ENCODE data around the gene TOMM20.
A peak's percentile ranks its signal among the peaks of the same experiment; 100 is the strongest.

Gene TOMM20

GRCh38 chr1:235134171-235134570 lies 5.5 kb upstream of the TOMM20 start:
- Histone ChIP-seq H3K9me3 (ENCODE audit: control insufficient read depth, insufficient read depth, low read length) (no peaks in the 10 kb centered on the region), H3K4me3 (ENCODE audit: low read depth, low read length) (no peak overlapping the region), H3K9ac (ENCODE audit: low read depth, low read length) (no peak overlapping the region), H3K36me3 (ENCODE audit: control insufficient read depth, insufficient read depth, low read length) (peaks cover 74% of the 10 kb centered on the region), H3K27me3 (ENCODE audit: control insufficient read depth, insufficient read depth, low read length) (no peaks in the 10 kb centered on the region), H3K4me1 (ENCODE audit: control insufficient read depth, insufficient read depth, low read length) (no peaks in the 10 kb centered on the region), H3K27ac (ENCODE audit: low read depth, low read length) (no peak overlapping the region)

GRCh38 chr1:235133086-235133485 lies 4.4 kb upstream of the TOMM20 start:
- H3K9me3 ChIP-seq (ENCODE audit: control insufficient read depth, insufficient read depth, low read length): no peaks in the 10 kb centered on the region
- no peak overlapping the region for H3K9ac ChIP-seq (ENCODE audit: low read depth, low read length)
- no peak overlapping the region for H3K27ac ChIP-seq (ENCODE audit: low read depth, low read length)
- H3K4me3 ChIP-seq (ENCODE audit: low read depth, low read length): no peak overlapping the region
- H3K27me3 ChIP-seq (ENCODE audit: control insufficient read depth, insufficient read depth, low read length): no peaks in the 10 kb centered on the region
- peaks cover 63% of the 10 kb centered on the region for H3K36me3 ChIP-seq (ENCODE audit: control insufficient read depth, insufficient read depth, low read length)
- no peaks in the 10 kb centered on the region for H3K4me1 ChIP-seq (ENCODE audit: control insufficient read depth, insufficient read depth, low read length)

GRCh38 chr1:235131961-235132360 lies 3.3 kb upstream of the TOMM20 start:
- Histone ChIP-seq H3K4me1 (ENCODE audit: control insufficient read depth, insufficient read depth, low read length) (peaks cover under 1% of the 10 kb centered on the region; the same call in 1 of the 2 replicates), H3K27me3 (ENCODE audit: control insufficient read depth, insufficient read depth, low read length) (no peaks in the 10 kb centered on the region), H3K27ac (ENCODE audit: low read depth, low read length) (no peak overlapping the region), H3K9ac (ENCODE audit: low read depth, low read length) (no peak overlapping the region), H3K4me3 (ENCODE audit: low read depth, low read length) (no peak overlapping the region), H3K36me3 (ENCODE audit: control insufficient read depth, insufficient read depth, low read length) (peaks cover 52% of the 10 kb centered on the region), H3K9me3 (ENCODE audit: control insufficient read depth, insufficient read depth, low read length) (no peaks in the 10 kb centered on the region)

GRCh38 chr1:235130766-235131270 lies 2.2 kb upstream of the TOMM20 start:
- no peak overlapping the region for H3K4me3 ChIP-seq (ENCODE audit: low read depth, low read length)
- H3K36me3 ChIP-seq (ENCODE audit: control insufficient read depth, insufficient read depth, low read length): peaks cover 51% of the 10 kb centered on the region

GRCh38 chr1:235129774-235130570 lies 1.3 kb upstream of the TOMM20 start:
- Histone ChIP-seq H3K4me1 (ENCODE audit: control insufficient read depth, insufficient read depth, low read length) (peaks cover 5% of the 10 kb centered on the region), H3K9ac (ENCODE audit: low read depth, low read length) (no peak overlapping the region), H3K27ac (ENCODE audit: low read depth, low read length) (peak overlapping the region; percentile 70), H3K4me3 (ENCODE audit: low read depth, low read length) (no peak overlapping the region), H3K27me3 (ENCODE audit: control insufficient read depth, insufficient read depth, low read length) (no peaks in the 10 kb centered on the region), H3K9me3 (ENCODE audit: control insufficient read depth, insufficient read depth, low read length) (no peaks in the 10 kb centered on the region), H3K36me3 (ENCODE audit: control insufficient read depth, insufficient read depth, low read length) (peaks cover 43% of the 10 kb centered on the region)

More at GRCh38 chr1:235130766-235131270, 2.2 kb upstream of the TOMM20 start:
- Histone ChIP-seq H3K27ac (ENCODE audit: low read depth, low read length) (peak overlapping the region; percentile 17), H3K27me3 (ENCODE audit: control insufficient read depth, insufficient read depth, low read length) (no peaks in the 10 kb centered on the region), H3K9ac (ENCODE audit: low read depth, low read length) (no peak overlapping the region), H3K9me3 (ENCODE audit: control insufficient read depth, insufficient read depth, low read length) (no peaks in the 10 kb centered on the region), H3K4me1 (ENCODE audit: control insufficient read depth, insufficient read depth, low read length) (peaks cover 5% of the 10 kb centered on the region)

- H3K9me3 ChIP-seq (ENCODE audit: control insufficient read depth, insufficient read depth, low read length): no peaks in the 10 kb centered on the region
These were observed 743 bp downstream of the TOMM20 start for GRCh38 chr1:235127732-235128455.

GRCh38 chr1:235127203-235127602 lies 1.4 kb downstream of the TOMM20 start:
- peak overlapping the region; percentile 94 for H3K4me3 ChIP-seq (ENCODE audit: low read depth, low read length)
- peaks cover 45% of the 10 kb centered on the region for H3K36me3 ChIP-seq (ENCODE audit: control insufficient read depth, insufficient read depth, low read length)
- no peaks in the 10 kb centered on the region for H3K9me3 ChIP-seq (ENCODE audit: control insufficient read depth, insufficient read depth, low read length)
- peaks cover 5% of the 10 kb centered on the region for H3K4me1 ChIP-seq (ENCODE audit: control insufficient read depth, insufficient read depth, low read length)
- peak overlapping the region; percentile 99 for H3K9ac ChIP-seq (ENCODE audit: low read depth, low read length)
- no peaks in the 10 kb centered on the region for H3K27me3 ChIP-seq (ENCODE audit: control insufficient read depth, insufficient read depth, low read length)
- peak overlapping the region; percentile 4 for H3K27ac ChIP-seq (ENCODE audit: low read depth, low read length)

More at GRCh38 chr1:235127732-235128455, 743 bp downstream of the TOMM20 start:
- Histone ChIP-seq H3K27me3 (ENCODE audit: control insufficient read depth, insufficient read depth, low read length) (no peaks in the 10 kb centered on the region), H3K36me3 (ENCODE audit: control insufficient read depth, insufficient read depth, low read length) (peaks cover 43% of the 10 kb centered on the region), H3K4me1 (ENCODE audit: control insufficient read depth, insufficient read depth, low read length) (peaks cover 5% of the 10 kb centered on the region), H3K27ac (ENCODE audit: low read depth, low read length) (peak overlapping the region; percentile 95), H3K9ac (ENCODE audit: low read depth, low read length) (peak overlapping the region; percentile 99), H3K4me3 (ENCODE audit: low read depth, low read length) (peak overlapping the region; percentile 94)

GRCh38 chr1:235124665-235125064 lies 4.0 kb downstream of the TOMM20 start:
- no peak overlapping the region for H3K4me3 ChIP-seq (ENCODE audit: low read depth, low read length)
- H3K27me3 ChIP-seq (ENCODE audit: control insufficient read depth, insufficient read depth, low read length): no peaks in the 10 kb centered on the region
- peaks cover 5% of the 10 kb centered on the region for H3K4me1 ChIP-seq (ENCODE audit: control insufficient read depth, insufficient read depth, low read length)
- peaks cover 60% of the 10 kb centered on the region for H3K36me3 ChIP-seq (ENCODE audit: control insufficient read depth, insufficient read depth, low read length)
- no peak overlapping the region for H3K9ac ChIP-seq (ENCODE audit: low read depth, low read length)
- H3K27ac ChIP-seq (ENCODE audit: low read depth, low read length): no peak overlapping the region
- no peaks in the 10 kb centered on the region for H3K9me3 ChIP-seq (ENCODE audit: control insufficient read depth, insufficient read depth, low read length)

- H3K9ac ChIP-seq (ENCODE audit: low read depth, low read length): no peak overlapping the region
- H3K9me3 ChIP-seq (ENCODE audit: control insufficient read depth, insufficient read depth, low read length): no peaks in the 10 kb centered on the region
- H3K27ac ChIP-seq (ENCODE audit: low read depth, low read length): no peak overlapping the region
- peaks cover 66% of the 10 kb centered on the region for H3K36me3 ChIP-seq (ENCODE audit: control insufficient read depth, insufficient read depth, low read length)
- no peak overlapping the region for H3K4me3 ChIP-seq (ENCODE audit: low read depth, low read length)
- H3K27me3 ChIP-seq (ENCODE audit: control insufficient read depth, insufficient read depth, low read length): no peaks in the 10 kb centered on the region
- H3K4me1 ChIP-seq (ENCODE audit: control insufficient read depth, insufficient read depth, low read length): peaks cover 5% of the 10 kb centered on the region
These were observed 4.5 kb downstream of the TOMM20 start for GRCh38 chr1:235124111-235124510.

GRCh38 chr1:235122348-235122747 lies 6.3 kb downstream of the TOMM20 start:
- peaks cover 83% of the 10 kb centered on the region for H3K36me3 ChIP-seq (ENCODE audit: control insufficient read depth, insufficient read depth, low read length)

More at GRCh38 chr1:235122348-235122747, 6.3 kb downstream of the TOMM20 start:
- H3K4me1 ChIP-seq (ENCODE audit: control insufficient read depth, insufficient read depth, low read length): peaks cover 5% of the 10 kb centered on the region
- no peak overlapping the region for H3K27ac ChIP-seq (ENCODE audit: low read depth, low read length)
- no peaks in the 10 kb centered on the region for H3K9me3 ChIP-seq (ENCODE audit: control insufficient read depth, insufficient read depth, low read length)
- H3K27me3 ChIP-seq (ENCODE audit: control insufficient read depth, insufficient read depth, low read length): no peaks in the 10 kb centered on the region
- no peak overlapping the region for H3K9ac ChIP-seq (ENCODE audit: low read depth, low read length)
- H3K4me3 ChIP-seq (ENCODE audit: low read depth, low read length): no peak overlapping the region
